Heart right ventricle (tissue), 16 donors: ENCODE data around the gene ARHGEF6. TPM values are rescaled to one million over a fixed set of nuclear protein-coding genes. Genes with fewer than 3 reads are reported as not detected.
A peak's percentile ranks its signal among the peaks of the same experiment; 100 is the strongest.
"Not testable (repeated sequence)": the region's sequence is repeated elsewhere in the genome, so short reads cannot be mapped to it uniquely, and the experiment has no call there.

ENCODE experiments used
- ATAC-seq, 8 donors: fragments of 200-7000 bp; cut with Tn5 transposase; one replicate each; pipeline ENCODE4 v1.9.1; 2020; ENCODE audit warnings: mild to moderate bottlenecking in 8 of 8, moderate library complexity in 8 of 8, moderate number of reproducible peaks in 1 of 8
- DNase-seq, 2 donors: peaks; one replicate each; pipeline ENCODE4 v3.0.0-alpha.2; 2020
- H3K27ac ChIP-seq, 10 donors: fragments of 200-600 bp; sonication (generic) in 2 of 10; one replicate each; pipeline versions ENCODE4 v1.5.0 to v1.8.0; 2020 to 2022; ENCODE audit warnings: mild to moderate bottlenecking in 3 of 10
- H3K27me3 ChIP-seq, 7 donors: fragments of 200-600 bp; one replicate each; pipeline ENCODE4 v1.8.0; 2021 to 2022; ENCODE audit warnings: mild to moderate bottlenecking in 2 of 7
- H3K36me3 ChIP-seq, 9 donors: fragments of 200-600 bp; sonication (generic) in 1 of 9; one replicate each; pipeline versions ENCODE4 v1.5.0 to v1.8.0; 2020 to 2022; ENCODE audit warnings: mild to moderate bottlenecking in 2 of 9
- H3K4me1 ChIP-seq, 9 donors: fragments of 200-600 bp; sonication (generic) in 1 of 9; one replicate each; pipeline versions ENCODE4 v1.5.0 to v1.8.0; 2020 to 2022; ENCODE audit warnings: mild to moderate bottlenecking in 4 of 9
- H3K4me3 ChIP-seq, 10 donors: fragments of 200-600 bp; sonication (generic) in 2 of 10; one replicate each; pipeline versions ENCODE4 v1.5.0 to v1.8.0; 2020 to 2022; ENCODE audit warnings: mild to moderate bottlenecking in 7 of 10, moderate library complexity in 2 of 10
- H3K9me3 ChIP-seq, 11 donors: fragments of 200-600 bp in 10 of 11; sonication (generic) in 2 of 11; one replicate each; pipeline versions ENCODE4 v1.5.0 to v1.8.0; 2013 to 2022; ENCODE audit warnings: mild to moderate bottlenecking in 2 of 11, control low read depth in 1 of 11, moderate library complexity in 1 of 11
- CTCF ChIP-seq, 9 donors: fragments of 200-600 bp; sonication (generic) in 2 of 9; IDR thresholded peaks; one replicate each; pipeline versions ENCODE4 v1.5.0 to v1.8.0; 2021 to 2022; ENCODE audit warnings: antibody characterized with exemption in 9 of 9, mild to moderate bottlenecking in 5 of 9, moderate library complexity in 1 of 9
- WGBS, 2 donors: extraction: QIAGEN DNeasy Blood & Tissue Kit; methylation state at CpG; one replicate each; pipeline ENCODE4 v1.1.7; 2013; ENCODE audit warnings: inconsistent platforms in 1 of 2; 5-methylcytosine and 5-hydroxymethylcytosine counted together
- intact Hi-C, 10 donors: fragments of 100-400 bp; cut with DNase I; formaldehyde crosslinking; loops; one replicate each; pipeline versions ENCODE4 v1.11.1 to v1.14.2; 2022
- polyA plus RNA-seq, 2 donors: library from polyadenylated mRNA; stranded (reverse); fragments of 200-250 nt; gene quantifications; one replicate each; pipeline ENCODE4 v1.2.3, GENCODE V29; 2013
- total RNA-seq, 10 donors: library from RNA; stranded (reverse); fragmentation: NEBNext Ultra II Directional in 3 of 10; extraction: Animal tissue kit (Norgen Biotek cat#: 25700) in 3 of 10; gene quantifications; one replicate each; pipeline versions ENCODE4 v1.2.1 to v1.2.4, GENCODE V29; 2021 to 2023
- donor health status: Arrhythmogenic right ventricular cardiomyopathy.
- donor health status: ischemic (EF 13 %, LVEDD 7.1; RV severe dilation, severe dysfunction).
- donor health status: healthy with polysubstance abuse.
- donor health status: DM: no; HTN: yes; CAD: no.
- donor health status: DM: no; HTN: no; CAD: no.
- donor health status: ischemic (EF 25% LVEDD 6.9; RV normal size, moderate dysfunction).
- donor health status: ischemic (EF 25% LVEDD 5.7; RV mildly dilated, moderate dysfunction).
- donor health status: healthy.
- donor health status: DM: yes; HTN: yes; CAD: no.
- donor health status: Ischemic cardiomyopathy.
- donor health status: ischemic (EF 35%, LVEDD 5.7; RV mildly dilated, moderate dysfunction).
- donor health status: nonischemic (EF 11% LVEDD 7.7; RV severe dilation, severe dysfunction).
- donor health status: DM: yes; HTN: yes; CAD: no.
- donor health status: PGD.
- donor health status: ischemic (EF 29% LVEDD 5.4; RV normal size, mild dysfunction).
- donor health status: nonischemic (EF 23%, LVEDD 6.1; RV moderate dilation, normal function).

ARHGEF6 gene
- total and polyA plus RNA-seq, 12 donors = 15.3 to 88.0 (median 50.2) TPM

GRCh38 chrX:136827026-136827425, 46.3 kb upstream of the ARHGEF6 start:
- H3K4me1 ChIP-seq = peaks cover 0 to 10% (median 0%) of the 10 kb centered on the region in 9 donors
- no peak overlapping the region for H3K27ac ChIP-seq
- no peak for TF ChIP-seq CTCF (IDR thresholded peaks at IDR 0.05)
- intact Hi-C loops = loop anchor here in 1 of 10 donors (10.0 kb wide), 1 partner anchor 102 kb away; no protein-coding TSS in a partner anchor
- H3K27me3 ChIP-seq = no peaks in the 10 kb centered on the region
- DNase-seq = no peak
- no peak overlapping the region for H3K4me3 ChIP-seq
- no peaks in the 10 kb centered on the region for H3K9me3 ChIP-seq
- 62 to 67% methylated on average over 3 of the region's 3 CpGs for WGBS, 2 donors
- H3K36me3 ChIP-seq = peaks cover 0 to 19% (median 0%) of the 10 kb centered on the region in 9 donors
- ATAC-seq = no peak

GRCh38 chrX:136825771-136826170, 45.0 kb upstream of the ARHGEF6 start:
- Histone ChIP-seq H3K9me3 (no peaks in the 10 kb centered on the region), H3K27ac (no peak overlapping the region), H3K4me3 (no peak overlapping the region), H3K36me3 (peaks cover 0 to 17% (median 0%) of the 10 kb centered on the region in 9 donors), H3K27me3 (no peaks in the 10 kb centered on the region), H3K4me1 (peaks cover 0 to 10% (median 0%) of the 10 kb centered on the region in 9 donors)
- intact Hi-C loops = loop anchor here in 1 of 10 donors (10.0 kb wide), 1 partner anchor 101 kb away; no protein-coding TSS in a partner anchor
- ATAC-seq = no peak
- DNase-seq = no peak
- 91 to 100% methylated on average over 2 of the region's 2 CpGs for WGBS, 2 donors
- TF ChIP-seq CTCF (IDR thresholded peaks at IDR 0.05) = no peak

- Histone ChIP-seq H3K27ac (no peak overlapping the region), H3K4me3 (no peak overlapping the region), H3K4me1 (peaks cover 0 to under 1% (median 0%) of the 10 kb centered on the region in 9 donors), H3K27me3 (no peaks in the 10 kb centered on the region), H3K9me3 (no peaks in the 10 kb centered on the region), H3K36me3 (peaks cover 0 to 30% (median 0%) of the 10 kb centered on the region in 9 donors)
- TF ChIP-seq CTCF (IDR thresholded peaks at IDR 0.05) = no peak
- 88 to 93% methylated on average over 1 of the region's 1 CpG for WGBS, 2 donors
- no peak for DNase-seq
- ATAC-seq = no peak
- intact Hi-C loops = loop anchor here in 1 of 10 donors (10.0 kb wide), 1 partner anchor 98 kb away; no protein-coding TSS in a partner anchor
Observed at GRCh38 chrX:136823175-136823574, 42.4 kb upstream of the ARHGEF6 start.

- WGBS, 2 donors = 79 to 80% methylated on average over 5 of the region's 5 CpGs
- H3K4me3 ChIP-seq = no peak overlapping the region
- no peaks in the 10 kb centered on the region for H3K27me3 ChIP-seq
- no peak for TF ChIP-seq CTCF (IDR thresholded peaks at IDR 0.05)
- H3K36me3 ChIP-seq = peaks cover 0 to 30% (median 0%) of the 10 kb centered on the region in 9 donors
- H3K9me3 ChIP-seq = no peaks in the 10 kb centered on the region
- ATAC-seq (peak in 3 of 8 donors; percentile 29 to 59 (median 32)), DNase-seq (no peak)
- intact Hi-C loops = loop anchor here in 1 of 10 donors (10.0 kb wide), 1 partner anchor 98 kb away; no protein-coding TSS in a partner anchor
- no peak overlapping the region for H3K27ac ChIP-seq
- H3K4me1 ChIP-seq = no peaks in the 10 kb centered on the region
Observed at GRCh38 chrX:136822337-136823095, 41.8 kb upstream of the ARHGEF6 start.

- H3K27me3 ChIP-seq, H3K27ac ChIP-seq, H3K9me3 ChIP-seq, H3K4me1 ChIP-seq, DNase-seq, ATAC-seq, H3K4me3 ChIP-seq: not testable (repeated sequence)
- WGBS, 2 donors = 81 to 86% methylated on average over 9 of the region's 9 CpGs
- peaks cover 0 to 30% (median 0%) of the 10 kb centered on the region in 9 donors for H3K36me3 ChIP-seq
- intact Hi-C loops = loop anchor here in 1 of 10 donors (10.0 kb wide), 1 partner anchor 95 kb away; no protein-coding TSS in a partner anchor
Observed at GRCh38 chrX:136819756-136820155, 39.0 kb upstream of the ARHGEF6 start.
